ENCODE results near the gene TES.

TES gene

GRCh38 chr7:116180302-116180701 is 30.0 kb upstream of the TES start:
- Histone ChIP-seq H4K20me1 (ENCODE audit: insufficient read depth, low read length) (no peaks in the 10 kb centered on the region), H2AFZ (ENCODE audit: low read depth, low read length) (no peak overlapping the region), H3K4me3 (ENCODE audit: low read length) (no peak overlapping the region), H3K27ac (ENCODE audit: low read length) (no peak overlapping the region), H3K9ac (ENCODE audit: low read length) (no peak overlapping the region), H3K27me3 (ENCODE audit: low read depth, low read length) (no peaks in the 10 kb centered on the region), H3K9me3 (ENCODE audit: insufficient read depth, low read length) (0 out of 2 replicates have a peak, but pooled peaks cover 3% of the 10 kb centered on the region), H3K36me3 (replicated peaks; ENCODE audit: low read depth, low read length) (no peaks in the 10 kb centered on the region), H3K4me1 (ENCODE audit: low read length) (peaks cover 3% of the 10 kb centered on the region), H3K4me2 (ENCODE audit: low read length) (no peak overlapping the region), H3K79me2 (ENCODE audit: low read length) (no peaks in the 10 kb centered on the region)
- TF ChIP-seq, protein P1, sequence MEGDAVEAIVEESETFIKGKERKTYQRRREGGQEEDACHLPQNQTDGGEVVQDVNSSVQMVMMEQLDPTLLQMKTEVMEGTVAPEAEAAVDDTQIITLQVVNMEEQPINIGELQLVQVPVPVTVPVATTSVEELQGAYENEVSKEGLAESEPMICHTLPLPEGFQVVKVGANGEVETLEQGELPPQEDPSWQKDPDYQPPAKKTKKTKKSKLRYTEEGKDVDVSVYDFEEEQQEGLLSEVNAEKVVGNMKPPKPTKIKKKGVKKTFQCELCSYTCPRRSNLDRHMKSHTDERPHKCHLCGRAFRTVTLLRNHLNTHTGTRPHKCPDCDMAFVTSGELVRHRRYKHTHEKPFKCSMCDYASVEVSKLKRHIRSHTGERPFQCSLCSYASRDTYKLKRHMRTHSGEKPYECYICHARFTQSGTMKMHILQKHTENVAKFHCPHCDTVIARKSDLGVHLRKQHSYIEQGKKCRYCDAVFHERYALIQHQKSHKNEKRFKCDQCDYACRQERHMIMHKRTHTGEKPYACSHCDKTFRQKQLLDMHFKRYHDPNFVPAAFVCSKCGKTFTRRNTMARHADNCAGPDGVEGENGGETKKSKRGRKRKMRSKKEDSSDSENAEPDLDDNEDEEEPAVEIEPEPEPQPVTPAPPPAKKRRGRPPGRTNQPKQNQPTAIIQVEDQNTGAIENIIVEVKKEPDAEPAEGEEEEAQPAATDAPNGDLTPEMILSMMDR (IDR thresholded peaks at IDR 0.05; ENCODE audit: low read depth, low read length), result peak; percentile 85
- no peak for TF ChIP-seq EZH2phosphoT487 (IDR thresholded peaks at IDR 0.05; ENCODE audit: low read depth)

DNA sequence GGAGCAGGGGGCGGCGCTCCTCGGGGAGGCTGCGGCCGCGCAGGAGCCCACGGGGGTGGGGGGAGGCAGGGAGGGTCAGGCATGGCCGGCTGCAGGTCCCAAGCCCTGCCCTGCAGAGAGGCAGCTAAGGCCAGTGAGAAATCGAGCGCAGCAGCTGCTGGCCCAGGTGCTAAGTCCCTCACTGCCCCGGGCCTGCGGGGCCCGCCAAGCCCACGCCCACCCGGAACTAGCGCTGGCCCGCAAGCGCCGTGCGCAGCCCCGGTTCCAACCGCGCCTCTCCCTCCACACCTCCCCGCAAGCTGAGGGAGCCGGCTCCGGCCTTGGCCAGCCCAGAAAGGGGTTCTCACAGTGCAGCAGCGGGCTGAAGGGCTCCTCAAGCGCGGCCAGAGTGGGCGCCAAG is 28.3 kb upstream of the TES start:
- H3K36me3 ChIP-seq (replicated peaks; ENCODE audit: low read depth, low read length), result no peaks in the 10 kb centered on the region
- TF ChIP-seq, protein P1 (IDR thresholded peaks at IDR 0.05; ENCODE audit: low read depth, low read length), result no peak
- no peak for TF ChIP-seq EZH2phosphoT487 (IDR thresholded peaks at IDR 0.05; ENCODE audit: low read depth)
- H3K27ac ChIP-seq (ENCODE audit: low read length), result no peak overlapping the region
- no peaks in the 10 kb centered on the region for H3K9me3 ChIP-seq (ENCODE audit: insufficient read depth, low read length)
- H2AFZ ChIP-seq (ENCODE audit: low read depth, low read length), result no peak overlapping the region
- H3K79me2 ChIP-seq (ENCODE audit: low read length), result no peaks in the 10 kb centered on the region
- H3K27me3 ChIP-seq (ENCODE audit: low read depth, low read length), result no peaks in the 10 kb centered on the region
- H3K4me1 ChIP-seq (ENCODE audit: low read length), result peaks cover 3% of the 10 kb centered on the region
- H3K4me3 ChIP-seq (ENCODE audit: low read length), result no peak overlapping the region
- no peaks in the 10 kb centered on the region for H4K20me1 ChIP-seq (ENCODE audit: insufficient read depth, low read length)
- no peak overlapping the region for H3K4me2 ChIP-seq (ENCODE audit: low read length)
- H3K9ac ChIP-seq (ENCODE audit: low read length), result no peak overlapping the region

GRCh38 chr7:116185450-116185849 is 24.9 kb upstream of the TES start:
- TF ChIP-seq, protein P1 (IDR thresholded peaks at IDR 0.05; ENCODE audit: low read depth, low read length), result no peak
- Histone ChIP-seq H3K27me3 (ENCODE audit: low read depth, low read length) (no peaks in the 10 kb centered on the region), H3K4me2 (ENCODE audit: low read length) (no peak overlapping the region), H4K20me1 (ENCODE audit: insufficient read depth, low read length) (no peaks in the 10 kb centered on the region), H3K27ac (ENCODE audit: low read length) (no peak overlapping the region), H3K4me1 (ENCODE audit: low read length) (peaks cover 1% of the 10 kb centered on the region), H3K4me3 (ENCODE audit: low read length) (no peak overlapping the region), H3K9me3 (ENCODE audit: insufficient read depth, low read length) (no peaks in the 10 kb centered on the region), H3K36me3 (replicated peaks; ENCODE audit: low read depth, low read length) (no peaks in the 10 kb centered on the region), H3K9ac (ENCODE audit: low read length) (no peak overlapping the region), H3K79me2 (ENCODE audit: low read length) (no peaks in the 10 kb centered on the region), H2AFZ (ENCODE audit: low read depth, low read length) (no peak overlapping the region)

GRCh38 chr7:116185956-116186355 is 24.4 kb upstream of the TES start:
- Histone ChIP-seq H3K27me3 (ENCODE audit: low read depth, low read length) (no peaks in the 10 kb centered on the region), H3K79me2 (ENCODE audit: low read length) (no peaks in the 10 kb centered on the region), H3K4me2 (ENCODE audit: low read length) (no peak overlapping the region), H3K9me3 (ENCODE audit: insufficient read depth, low read length) (no peaks in the 10 kb centered on the region), H2AFZ (ENCODE audit: low read depth, low read length) (no peak overlapping the region), H3K36me3 (replicated peaks; ENCODE audit: low read depth, low read length) (no peaks in the 10 kb centered on the region), H3K27ac (ENCODE audit: low read length) (no peak overlapping the region), H3K4me1 (ENCODE audit: low read length) (no peaks in the 10 kb centered on the region), H3K9ac (ENCODE audit: low read length) (no peak overlapping the region), H4K20me1 (ENCODE audit: insufficient read depth, low read length) (no peaks in the 10 kb centered on the region), H3K4me3 (ENCODE audit: low read length) (no peak overlapping the region)
- TF ChIP-seq, protein P1 (IDR thresholded peaks at IDR 0.05; ENCODE audit: low read depth, low read length), result no peak
- no peak for TF ChIP-seq EZH2phosphoT487 (IDR thresholded peaks at IDR 0.05; ENCODE audit: low read depth)
